Cardiac muscle cell (in vitro differentiated cells and primary cell): Measurements from ENCODE around the gene MICAL2. TPM values are rescaled to one million over a fixed set of nuclear protein-coding genes. Genes with fewer than 3 reads are reported as not detected.

Experiments
- DNase-seq, 2 donors: peaks; one replicate each; pipeline versions ENCODE4 v3.0.0 to v3.0.0-alpha.2; 2010 to 2017; ENCODE audit warnings: low read depth in 1 of 2, low spot score in 1 of 2
- H3K27ac ChIP-seq: fragments of 200-600 bp; sonication (generic); 2 replicates; pipeline ENCODE4 v1.5.1; 2016
- H3K27me3 ChIP-seq: fragments of 200-600 bp; sonication (generic); 2 replicates; pipeline ENCODE4 v1.6.0; 2016; ENCODE audit warnings: control low read depth
- H3K36me3 ChIP-seq: fragments of 200-600 bp; sonication (generic); 2 replicates; pipeline ENCODE4 v1.5.1; 2016; ENCODE audit warnings: control low read depth
- H3K4me1 ChIP-seq: fragments of 200-600 bp; sonication (generic); 2 replicates; pipeline ENCODE4 v1.8.1; 2017; ENCODE audit warnings: low read depth, mild to moderate bottlenecking, mixed run types
- H3K4me3 ChIP-seq: fragments of 200-600 bp; sonication (generic); 2 replicates; pipeline ENCODE4 v1.5.1; 2016; ENCODE audit warnings: mild to moderate bottlenecking
- H3K9me3 ChIP-seq: fragments of 200-600 bp; sonication (generic); 2 replicates; pipeline ENCODE4 v1.5.1; 2017; ENCODE audit warnings: low read depth, mild to moderate bottlenecking, control low read depth
- CTCF ChIP-seq: IDR thresholded peaks from 2 replicates; pipeline ENCODE4 v1.5.1; 2012; ENCODE audit warnings: low read depth, mild to moderate bottlenecking, low read length
- polyA plus RNA-seq: library from polyadenylated mRNA; unstranded; fragments of >200 nt; fragmentation: Nextera tagmentation; extraction: Ambion mirVana; gene quantifications from 2 replicates; pipeline ENCODE4 v1.2.1, GENCODE V29; 2016
- total RNA-seq: library from RNA; depleted of rRNA; stranded (reverse); fragments of >200 nt; gene quantifications from 2 replicates; pipeline ENCODE4 v1.2.3, GENCODE V29; 2016

MICAL2 gene, protein sequence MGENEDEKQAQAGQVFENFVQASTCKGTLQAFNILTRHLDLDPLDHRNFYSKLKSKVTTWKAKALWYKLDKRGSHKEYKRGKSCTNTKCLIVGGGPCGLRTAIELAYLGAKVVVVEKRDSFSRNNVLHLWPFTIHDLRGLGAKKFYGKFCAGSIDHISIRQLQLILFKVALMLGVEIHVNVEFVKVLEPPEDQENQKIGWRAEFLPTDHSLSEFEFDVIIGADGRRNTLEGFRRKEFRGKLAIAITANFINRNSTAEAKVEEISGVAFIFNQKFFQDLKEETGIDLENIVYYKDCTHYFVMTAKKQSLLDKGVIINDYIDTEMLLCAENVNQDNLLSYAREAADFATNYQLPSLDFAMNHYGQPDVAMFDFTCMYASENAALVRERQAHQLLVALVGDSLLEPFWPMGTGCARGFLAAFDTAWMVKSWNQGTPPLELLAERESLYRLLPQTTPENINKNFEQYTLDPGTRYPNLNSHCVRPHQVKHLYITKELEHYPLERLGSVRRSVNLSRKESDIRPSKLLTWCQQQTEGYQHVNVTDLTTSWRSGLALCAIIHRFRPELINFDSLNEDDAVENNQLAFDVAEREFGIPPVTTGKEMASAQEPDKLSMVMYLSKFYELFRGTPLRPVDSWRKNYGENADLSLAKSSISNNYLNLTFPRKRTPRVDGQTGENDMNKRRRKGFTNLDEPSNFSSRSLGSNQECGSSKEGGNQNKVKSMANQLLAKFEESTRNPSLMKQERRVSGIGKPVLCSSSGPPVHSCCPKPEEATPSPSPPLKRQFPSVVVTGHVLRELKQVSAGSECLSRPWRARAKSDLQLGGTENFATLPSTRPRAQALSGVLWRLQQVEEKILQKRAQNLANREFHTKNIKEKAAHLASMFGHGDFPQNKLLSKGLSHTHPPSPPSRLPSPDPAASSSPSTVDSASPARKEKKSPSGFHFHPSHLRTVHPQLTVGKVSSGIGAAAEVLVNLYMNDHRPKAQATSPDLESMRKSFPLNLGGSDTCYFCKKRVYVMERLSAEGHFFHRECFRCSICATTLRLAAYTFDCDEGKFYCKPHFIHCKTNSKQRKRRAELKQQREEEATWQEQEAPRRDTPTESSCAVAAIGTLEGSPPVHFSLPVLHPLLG
- 123 and 178 TPM in 2 replicates for total RNA-seq
- 153 and 191 TPM in 2 replicates for polyA plus RNA-seq

GRCh38 chr11:12110201-12110713 lies at the start of gene MICAL2:
Gene MICAL2, plus strand, starts transcription at chr11:12110590. Its CDS starts 51,566 bp downstream, at chr11:12162156.
- Histone ChIP-seq H3K36me3 (no peaks in the 10 kb centered on the region), H3K27ac (peak within 1 kb of the TSS; percentile 81), H3K9me3 (no peaks in the 10 kb centered on the region), H3K27me3 (no peaks in the 10 kb centered on the region), H3K4me1 (peaks cover 23% of the 10 kb centered on the region), H3K4me3 (peak within 1 kb of the TSS; percentile 86)
- peak; percentile 93 to 96 for DNase-seq
- no peak for TF ChIP-seq CTCF

- no peaks in the 10 kb centered on the region for H3K36me3 ChIP-seq
- H3K4me1 ChIP-seq, result peaks cover 10% of the 10 kb centered on the region
- H3K4me3 ChIP-seq, result no peak overlapping the region
- no peaks in the 10 kb centered on the region for H3K27me3 ChIP-seq
- no peaks in the 10 kb centered on the region for H3K9me3 ChIP-seq
- DNase-seq, result no peak
- TF ChIP-seq CTCF, result no peak
- no peak overlapping the region for H3K27ac ChIP-seq
Observed at GRCh38 chr11:12061851-12062560, 48.4 kb upstream of the MICAL2 start.

DNA sequence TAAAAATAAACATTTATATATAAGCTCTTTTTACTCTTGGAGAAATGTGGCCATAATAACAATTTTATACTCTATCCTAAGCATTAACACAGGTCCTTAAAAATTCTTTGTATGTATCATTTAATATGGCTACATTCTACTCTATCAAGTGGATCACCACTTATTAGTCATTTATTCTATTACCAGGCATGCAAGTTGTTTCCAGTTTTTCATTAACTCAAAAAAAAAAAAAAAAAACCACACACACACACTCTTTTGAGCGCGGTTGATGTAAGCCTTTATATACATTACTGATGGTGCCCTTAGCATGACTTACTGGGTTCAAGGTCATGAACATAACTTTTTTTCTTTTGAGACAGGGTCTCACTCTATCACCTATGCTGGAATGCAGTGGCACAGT lies 47.1 kb upstream of the MICAL2 start:
- H3K9me3 ChIP-seq, result no peaks in the 10 kb centered on the region
- no peak for TF ChIP-seq CTCF
- peaks cover 19% of the 10 kb centered on the region for H3K4me1 ChIP-seq
- no peak overlapping the region for H3K4me3 ChIP-seq
- no peaks in the 10 kb centered on the region for H3K27me3 ChIP-seq
- no peaks in the 10 kb centered on the region for H3K36me3 ChIP-seq
- no peak for DNase-seq
- no peak overlapping the region for H3K27ac ChIP-seq

DNA sequence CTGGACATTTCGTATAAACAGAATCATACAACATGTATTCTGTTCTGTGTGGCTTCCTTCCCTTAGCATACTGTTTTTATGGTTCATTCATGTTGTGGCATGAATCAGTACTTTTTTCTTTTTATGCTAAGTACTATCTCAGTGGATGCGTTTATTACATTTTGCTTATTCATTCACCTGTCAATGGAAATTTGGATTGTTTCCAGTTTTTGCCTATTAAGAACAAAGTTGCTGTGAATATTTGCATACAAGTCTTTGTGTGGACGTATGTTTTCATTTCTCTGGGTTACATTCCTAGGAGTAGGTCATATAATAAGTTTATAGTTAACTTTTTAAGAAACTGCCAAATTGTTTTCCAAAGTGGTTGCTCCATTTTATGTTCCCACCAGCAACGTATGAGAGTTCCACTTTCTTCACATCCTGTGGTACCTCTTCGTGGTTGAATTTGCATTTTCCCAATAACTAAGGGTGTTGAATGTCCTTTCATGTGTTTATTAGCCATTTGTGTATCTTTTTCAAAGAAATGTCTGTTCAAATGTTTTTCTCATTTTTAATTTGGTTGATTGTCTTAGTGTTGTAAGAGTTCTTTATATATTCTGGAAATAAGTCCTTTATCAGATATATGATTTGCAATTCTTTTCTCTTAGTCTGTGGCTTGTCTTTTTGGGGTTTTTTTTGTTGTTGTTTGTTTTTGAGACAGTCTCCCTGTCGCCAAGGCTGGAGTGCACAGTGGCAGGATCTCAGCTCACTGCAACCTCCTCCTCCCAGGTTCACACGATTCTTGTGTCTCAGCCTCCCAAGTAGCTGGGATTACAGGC lies 46.0 kb upstream of the MICAL2 start:
- Histone ChIP-seq H3K27me3 (no peaks in the 10 kb centered on the region), H3K36me3 (no peaks in the 10 kb centered on the region), H3K27ac (no peak overlapping the region), H3K9me3 (no peaks in the 10 kb centered on the region), H3K4me1 (peaks cover 19% of the 10 kb centered on the region), H3K4me3 (no peak overlapping the region)
- TF ChIP-seq CTCF, result no peak
- DNase-seq, result no peak
